ENCODE measurements around the gene USP40.

Gene USP40

DNA sequence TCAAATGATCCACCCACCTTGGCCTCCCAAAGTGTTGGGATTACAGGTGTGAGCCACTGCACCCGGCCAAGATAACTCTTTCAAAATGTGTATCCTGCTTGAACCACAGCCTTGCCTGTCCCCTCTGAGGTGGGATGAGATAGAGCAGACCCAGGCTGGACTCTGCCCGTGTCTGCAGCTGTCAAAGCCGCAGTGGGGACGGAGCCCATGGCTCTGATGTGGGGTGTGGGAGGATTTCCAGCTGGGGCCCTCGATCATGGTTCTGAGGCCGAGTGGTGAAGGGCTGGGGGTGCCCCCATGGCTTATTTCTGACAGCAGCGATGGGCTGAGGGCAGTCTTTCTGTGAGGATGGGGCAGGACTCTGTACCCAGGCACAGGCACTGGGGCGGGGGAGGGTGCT lies 107.8 kb downstream of the USP40 start:
- DNase-seq (ENCODE audit: low spot score) = no peak

DNA sequence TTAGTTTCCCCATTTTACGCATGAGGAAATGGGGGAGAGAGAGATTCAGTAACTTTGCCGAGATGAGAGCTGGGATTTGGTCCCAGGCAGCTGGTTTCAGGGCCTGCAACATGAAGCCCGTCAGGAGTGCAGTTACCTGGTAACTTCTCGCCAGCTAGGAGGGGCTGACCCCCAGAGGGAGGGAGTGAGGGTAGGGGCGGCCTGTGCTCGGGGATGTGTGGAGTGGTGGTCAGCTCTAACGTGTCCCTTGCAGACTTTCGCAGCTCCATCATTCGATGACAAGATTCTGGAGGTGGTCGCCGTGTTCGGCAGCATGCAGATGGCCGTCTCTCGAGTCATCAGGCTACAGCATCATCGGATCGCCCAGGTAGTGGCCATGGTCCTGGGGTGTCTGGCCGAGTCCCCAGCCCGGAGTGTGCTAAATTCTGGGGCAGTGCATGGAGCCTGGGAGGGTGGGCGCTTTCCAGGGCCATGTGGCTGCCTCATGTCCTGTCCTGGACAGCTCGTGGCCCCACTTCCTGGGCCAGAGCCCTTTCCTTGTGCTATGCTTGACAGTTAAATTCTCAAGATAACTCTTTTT lies 108.5 kb downstream of the USP40 start:
- DNase-seq (ENCODE audit: low spot score) = no peak

GRCh38 chr2:233457356-233457755 lies 109.2 kb downstream of the USP40 start:
- no peak for DNase-seq (ENCODE audit: low spot score)

DNA sequence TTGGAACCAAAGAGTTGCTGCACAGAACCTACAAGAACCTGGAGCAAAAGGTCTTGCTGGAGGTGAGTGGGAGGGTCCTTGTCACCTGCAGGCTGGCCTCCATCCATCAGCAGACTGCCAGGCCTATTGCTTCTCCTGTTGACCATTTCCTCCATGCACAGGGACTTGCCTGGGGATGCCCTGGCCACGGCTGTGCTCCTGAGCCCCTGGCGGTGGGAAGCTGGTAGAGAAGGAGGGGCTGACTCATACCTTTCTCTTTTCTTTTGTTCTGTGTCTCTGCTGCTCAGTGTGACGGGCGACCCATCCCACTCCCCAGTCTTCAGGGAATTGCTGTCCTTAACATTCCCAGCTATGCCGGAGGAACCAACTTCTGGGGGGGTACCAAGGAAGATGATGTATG lies 109.6 kb downstream of the USP40 start:
- DNase-seq (ENCODE audit: low spot score) = no peak

GRCh38 chr2:233456111-233456510 lies 110.5 kb downstream of the USP40 start:
- DNase-seq (ENCODE audit: low spot score) = no peak

- no peak for DNase-seq (ENCODE audit: low spot score)
Observed at GRCh38 chr2:233455491-233455890, 111.1 kb downstream of the USP40 start.

- no peak for DNase-seq (ENCODE audit: low spot score)
Observed at GRCh38 chr2:233455006-233455405, 111.6 kb downstream of the USP40 start.

GRCh38 chr2:233453916-233454315 lies 112.7 kb downstream of the USP40 start:
- DNase-seq (ENCODE audit: low spot score) = no peak

GRCh38 chr2:233453111-233453915 lies 113.3 kb downstream of the USP40 start:
- DNase-seq (ENCODE audit: low spot score) = no peak

DNA sequence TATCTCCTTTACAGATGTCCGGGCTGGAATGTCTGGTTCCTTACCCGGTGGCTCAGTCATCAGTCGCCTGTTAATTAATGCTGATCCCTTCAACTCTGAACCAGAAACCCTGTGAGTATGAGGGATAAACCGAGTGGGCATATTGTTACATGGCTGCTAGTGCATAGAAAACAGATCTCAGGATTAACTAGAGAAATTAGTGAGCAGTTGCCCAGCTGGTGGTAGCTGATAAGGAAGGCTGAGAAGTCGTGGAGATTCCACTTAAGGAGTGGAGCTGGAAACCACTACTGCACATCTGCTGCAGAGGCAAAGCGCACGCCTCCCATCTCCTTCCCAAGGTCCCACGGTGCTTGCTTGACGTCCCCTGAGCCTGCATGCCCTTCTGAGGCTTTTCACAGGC lies 114.6 kb downstream of the USP40 start:
- DNase-seq (ENCODE audit: low spot score) = no peak

DNA sequence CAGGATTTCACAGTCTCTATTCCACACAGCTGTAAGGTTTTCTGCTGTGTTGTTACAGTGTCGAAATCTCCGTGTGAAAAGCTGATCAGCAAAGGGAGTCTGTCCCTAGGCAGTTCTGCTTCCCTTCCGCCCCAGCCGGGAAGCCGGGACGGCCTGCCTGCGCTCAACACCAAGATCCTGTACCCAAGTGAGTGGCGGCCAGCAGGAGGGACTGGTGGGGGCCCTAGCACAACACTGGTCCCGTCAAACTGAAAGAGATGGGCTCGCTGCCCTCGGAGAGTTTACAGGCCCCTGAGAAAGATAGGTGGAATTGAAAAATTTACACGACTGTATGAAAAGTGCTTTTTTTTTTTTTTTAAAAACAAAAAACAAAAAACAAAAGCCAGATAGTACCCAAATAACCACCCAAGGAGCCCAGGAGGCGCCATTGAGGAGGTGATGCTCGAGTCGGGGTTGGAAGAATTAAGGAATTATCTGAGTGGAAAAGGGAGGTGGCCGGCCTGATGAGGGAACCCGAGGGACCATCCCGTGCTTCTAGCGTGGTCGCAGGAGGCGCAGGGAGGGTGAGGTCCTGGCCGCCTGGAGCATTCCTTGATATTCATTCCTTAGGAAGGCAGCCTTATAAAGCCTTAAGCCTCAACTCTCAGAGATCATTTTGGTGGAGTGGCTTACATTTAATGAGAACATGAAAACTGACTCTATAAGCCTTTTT lies 115.6 kb downstream of the USP40 start:
- DNase-seq (ENCODE audit: low spot score) = no peak

GRCh38 chr2:233449921-233450863 lies 116.4 kb downstream of the USP40 start:
- no peak for DNase-seq (ENCODE audit: low spot score)

- DNase-seq (ENCODE audit: low spot score) = peak; percentile 11
Observed at GRCh38 chr2:233449081-233449901, 117.3 kb downstream of the USP40 start.

GRCh38 chr2:233448575-233448974 lies 118.0 kb downstream of the USP40 start:
- DNase-seq (ENCODE audit: low spot score) = peak; percentile 20

- peak; percentile 28 for DNase-seq (ENCODE audit: low spot score)
Observed at GRCh38 chr2:233448220-233448559, 118.4 kb downstream of the USP40 start.

DNA sequence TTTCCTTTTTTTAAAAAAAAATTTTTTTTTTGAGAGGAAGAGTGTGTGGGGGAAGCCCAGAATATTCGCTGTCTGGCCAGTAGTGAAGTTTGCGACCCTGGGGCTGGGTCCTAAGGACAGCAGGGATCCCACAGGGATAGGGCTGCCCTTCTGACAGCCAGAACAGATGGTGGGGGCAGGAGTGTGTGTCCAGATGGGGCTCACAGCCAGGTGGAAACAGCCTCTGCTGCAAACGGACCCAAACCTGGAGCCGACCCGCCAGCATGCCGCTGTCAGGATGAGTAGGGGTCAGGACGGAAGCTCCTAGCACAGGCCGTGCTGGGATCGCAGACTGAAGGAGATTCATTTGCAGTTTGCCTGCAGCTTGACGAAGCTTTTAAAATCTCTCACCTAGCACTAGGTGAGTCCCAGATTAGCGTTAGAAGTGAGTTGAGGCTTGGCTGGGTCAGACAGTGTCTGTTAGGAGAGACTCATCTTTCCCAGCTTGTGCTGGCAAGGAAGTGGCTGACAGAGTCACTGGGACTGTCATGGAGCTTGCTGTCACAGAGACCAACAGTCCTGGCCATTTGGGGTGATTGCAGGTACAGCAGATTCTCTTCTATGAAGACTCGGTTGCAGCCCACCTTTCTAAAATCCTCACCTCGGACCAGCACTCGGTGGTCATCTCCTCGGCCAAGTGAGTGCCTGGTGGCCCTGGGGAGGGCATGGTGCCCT lies 118.9 kb downstream of the USP40 start:
- no peak for DNase-seq (ENCODE audit: low spot score)

- no peak for DNase-seq (ENCODE audit: low spot score)
Observed at GRCh38 chr2:233446606-233447305, 119.8 kb downstream of the USP40 start.

- no peak for DNase-seq (ENCODE audit: low spot score)
Observed at GRCh38 chr2:233446121-233446520, 120.5 kb downstream of the USP40 start.

DNA sequence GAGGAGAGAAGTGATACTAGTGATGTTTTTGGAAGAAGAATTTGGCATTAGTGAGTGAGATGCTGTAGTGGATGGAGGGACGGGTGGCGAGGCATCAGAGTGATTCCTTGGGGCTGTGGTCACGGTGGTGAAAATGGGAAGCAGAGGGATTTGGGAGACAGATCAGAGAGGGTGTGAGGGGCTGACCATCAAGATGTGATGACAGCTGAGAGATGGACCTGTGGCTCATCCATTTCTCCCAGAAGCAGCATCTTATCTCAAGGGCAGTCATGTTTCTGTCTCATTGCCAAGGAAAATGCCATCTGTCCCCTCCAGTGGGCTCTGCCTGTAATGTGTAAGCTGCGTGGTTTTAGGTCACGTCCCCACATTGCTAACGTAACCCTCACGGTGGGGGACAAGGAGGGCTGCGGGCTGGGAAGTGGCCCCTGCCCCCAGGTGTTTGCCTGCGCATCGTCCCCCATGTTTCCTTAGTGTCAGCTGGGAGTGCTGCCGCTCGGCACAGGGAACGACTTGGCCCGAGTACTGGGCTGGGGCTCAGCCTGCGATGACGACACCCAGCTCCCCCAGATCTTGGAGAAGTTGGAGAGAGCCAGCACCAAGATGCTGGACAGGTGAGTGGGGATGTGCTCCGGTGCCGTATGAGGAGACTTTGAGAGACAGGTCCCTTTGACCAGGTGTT lies 121.3 kb downstream of the USP40 start:
- DNase-seq (ENCODE audit: low spot score) = no peak
